MCF 10A (cell line): ENCODE measurements around the gene SMAD3. TPM values are rescaled to one million over a fixed set of nuclear protein-coding genes. Genes with fewer than 3 reads are reported as not detected.

Source experiments
- BruUV-seq: library from RNA; stranded (reverse); fragments of 400-500 nt; replicated peaks from 2 replicates; lab custom pipeline; 2021; lab: Mats Ljungman, UMichigan
- CTCF ChIA-PET: fragments of 300-600 bp; sonication (Branson Sonifier 250); formaldehyde crosslinking; extraction: SDS; loops from one replicate; lab custom pipeline; 2021; ENCODE audit warnings: antibody characterized with exemption, inconsistent platforms; lab: Yijun Ruan, JAX
- POLR2A ChIA-PET: fragments of 300-600, 350-650 bp; sonication (Branson Sonifier 250); formaldehyde crosslinking; extraction: SDS; loops from one replicate; lab custom pipeline; 2020; ENCODE audit warnings: antibody characterized with exemption, inconsistent platforms; lab: Yijun Ruan, JAX
- DNase-seq: peaks from one replicate; pipeline ENCODE4 v3.0.0-alpha.2; 2018; ENCODE audit not compliant: unreplicated experiment
- H3K27ac Mint-ChIP-seq: one replicate; pipeline ENCODE4 v1.8.0; 2022; ENCODE audit warnings: mild to moderate bottlenecking, low read depth, mixed read lengths; ENCODE audit not compliant: unreplicated experiment
- H3K27me3 Mint-ChIP-seq: one replicate; pipeline ENCODE4 v1.8.0; 2022; ENCODE audit warnings: mixed read lengths; ENCODE audit not compliant: insufficient read depth, unreplicated experiment
- H3K36me3 Mint-ChIP-seq: one replicate; pipeline ENCODE4 v1.8.0; 2022; ENCODE audit warnings: mild to moderate bottlenecking, moderate library complexity, mixed read lengths; ENCODE audit not compliant: insufficient read depth, unreplicated experiment
- H3K4me1 Mint-ChIP-seq: one replicate; pipeline ENCODE4 v1.8.0; 2022; ENCODE audit warnings: mixed read lengths; ENCODE audit not compliant: insufficient read depth, unreplicated experiment
- H3K4me3 Mint-ChIP-seq: one replicate; pipeline ENCODE4 v1.8.0; 2022; ENCODE audit warnings: mild to moderate bottlenecking, moderate library complexity, mixed read lengths; ENCODE audit not compliant: unreplicated experiment
- H3K9me3 Mint-ChIP-seq: one replicate; pipeline ENCODE4 v1.8.0; 2022; ENCODE audit warnings: mixed read lengths; ENCODE audit not compliant: unreplicated experiment
- CTCF ChIP-seq: fragments of 200-600 bp; IDR thresholded peaks from one replicate; pipeline ENCODE4 v1.8.0; 2022; ENCODE audit warnings: antibody characterized with exemption, mild to moderate bottlenecking; ENCODE audit not compliant: unreplicated experiment
- intact Hi-C: fragments of 100-400 bp; cut with micrococcal nuclease; formaldehyde crosslinking; loops from 2 replicates; pipeline ENCODE4 v1.14.1; 2022
- total RNA-seq: library from RNA; stranded (reverse); gene quantifications from 2 replicates; pipeline ENCODE4 v1.2.3, GENCODE V29; 2022

SMAD3 gene
- total RNA-seq, 1 experiment from 2014 or later: 19.9 TPM

- no peaks in the 10 kb centered on the region for H3K4me1 Mint-ChIP-seq
- no peaks in the 10 kb centered on the region for H3K27me3 Mint-ChIP-seq
- no TSS peak for BruUV-seq
- H3K9me3 Mint-ChIP-seq: no peaks in the 10 kb centered on the region
- peaks cover 55% of the 10 kb centered on the region for H3K36me3 Mint-ChIP-seq
- no peak overlapping the region for H3K4me3 Mint-ChIP-seq
- H3K27ac Mint-ChIP-seq: peak overlapping the region; percentile 4
- TF ChIP-seq CTCF: no peak
- intact Hi-C loops: no loop called here
- POLR2A ChIA-PET: no interaction called here
- no peak for DNase-seq
- CTCF ChIA-PET: interaction anchor here (0.5 kb wide), 1 partner anchor 33 kb away, joined by 3 read pairs; no protein-coding TSS in a partner anchor
Measured at GRCh38 chr15:67197364-67197695, 131.9 kb downstream of the SMAD3 start.

- CTCF ChIA-PET: interaction anchor here (0.6 kb wide), 2 partner anchors 20 to 252 kb away, joined by 3 read pairs; no protein-coding TSS in a partner anchor
- TF ChIP-seq CTCF: no peak
- H3K36me3 Mint-ChIP-seq: peaks cover 58% of the 10 kb centered on the region
Measured at GRCh38 chr15:67198157-67198754, 132.9 kb downstream of the SMAD3 start.

GRCh38 chr15:67199391-67199790, 134.0 kb downstream of the SMAD3 start:
- no TSS peak for BruUV-seq
- no peak for TF ChIP-seq CTCF
- DNase-seq: no peak
- Mint-ChIP-seq H3K4me1 (no peaks in the 10 kb centered on the region), H3K4me3 (no peak overlapping the region), H3K36me3 (peaks cover 64% of the 10 kb centered on the region), H3K9me3 (no peaks in the 10 kb centered on the region), H3K27ac (no peak overlapping the region), H3K27me3 (no peaks in the 10 kb centered on the region)
- intact Hi-C loops: no loop called here
- ChIA-PET POLR2A (interaction anchor here (1.0 kb wide), 1 partner anchor 22 kb away, joined by 3 read pairs; no protein-coding TSS in a partner anchor), CTCF (interaction anchor here (0.8 to 1.6 kb wide), 2 partner anchors 9 to 169 kb away, joined by 3 to 4 read pairs; no protein-coding TSS in a partner anchor)

More at GRCh38 chr15:67198157-67198754, 132.9 kb downstream of the SMAD3 start:
- Mint-ChIP-seq H3K27ac (no peak overlapping the region), H3K4me3 (no peak overlapping the region), H3K9me3 (no peaks in the 10 kb centered on the region), H3K4me1 (no peaks in the 10 kb centered on the region), H3K27me3 (no peaks in the 10 kb centered on the region)
- POLR2A ChIA-PET: interaction anchor here (0.7 to 0.8 kb wide), 2 partner anchors 22 to 23 kb away, joined by 3 to 5 read pairs; no protein-coding TSS in a partner anchor
- no TSS peak for BruUV-seq
- DNase-seq: no peak
- intact Hi-C loops: no loop called here

- Mint-ChIP-seq H3K9me3 (no peaks in the 10 kb centered on the region), H3K36me3 (peaks cover 65% of the 10 kb centered on the region), H3K4me3 (no peak overlapping the region), H3K27ac (no peak overlapping the region), H3K4me1 (no peaks in the 10 kb centered on the region), H3K27me3 (no peaks in the 10 kb centered on the region)
- intact Hi-C loops: no loop called here
- BruUV-seq: no TSS peak
- DNase-seq: no peak
- CTCF ChIA-PET: interaction anchor here (0.7 to 1.6 kb wide), 3 partner anchors 9 to 84 kb away, joined by 3 to 8 read pairs (median 4); no protein-coding TSS in a partner anchor
- no peak for TF ChIP-seq CTCF
- POLR2A ChIA-PET: interaction anchor here (1.0 to 1.6 kb wide), 4 partner anchors 10 to 25 kb away, joined by 3 read pairs; no protein-coding TSS in a partner anchor
Measured at GRCh38 chr15:67199881-67200763, 134.7 kb downstream of the SMAD3 start.
